ENCODE measurements around the gene COQ4.

The COQ4 gene

DNA sequence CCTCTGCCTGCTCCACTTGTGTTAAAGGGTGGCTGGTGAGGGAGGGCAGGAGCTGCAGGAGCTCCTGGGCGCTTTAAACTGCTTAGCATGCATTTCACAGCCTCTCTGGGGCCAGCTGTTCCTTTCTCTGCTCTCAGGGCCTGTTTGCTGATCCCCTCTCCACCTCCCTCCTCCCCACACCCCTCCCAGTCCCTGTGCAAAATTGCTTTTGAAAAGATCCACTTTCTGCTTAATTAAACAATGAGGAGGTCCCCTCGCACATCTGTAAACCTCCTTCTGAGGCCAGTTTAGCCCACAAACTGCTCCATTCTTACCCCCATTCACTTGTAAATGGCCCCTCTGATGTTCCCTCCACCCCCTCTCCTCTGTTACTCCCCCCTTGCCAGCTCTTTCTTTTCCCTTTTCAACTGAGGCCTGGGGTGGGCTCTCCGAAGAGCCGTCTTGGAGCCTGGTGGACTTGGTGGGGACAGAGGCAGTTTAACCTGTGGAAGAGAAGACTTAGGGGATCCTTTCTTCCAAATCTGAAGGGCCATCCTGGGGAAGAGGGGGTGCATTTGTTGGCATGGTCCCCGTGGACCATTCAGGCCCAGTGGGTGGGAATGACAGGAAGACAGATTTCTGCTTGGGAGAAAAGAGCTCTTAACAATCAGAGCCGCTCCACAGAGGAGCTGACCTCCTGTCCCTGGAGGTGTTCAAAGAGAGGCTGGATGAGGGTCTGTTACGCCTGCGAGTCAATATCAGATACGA is 60.5 kb downstream of the COQ4 start:
- Histone ChIP-seq H3K4me3 (ENCODE audit: insufficient read length, low read depth) (no peak overlapping the region), H3K36me3 (ENCODE audit: insufficient read depth, insufficient read length, low read length) (peaks cover 73% of the 10 kb centered on the region), H3K9me3 (ENCODE audit: insufficient read depth, low read length) (no peaks in the 10 kb centered on the region), H3K4me1 (ENCODE audit: insufficient read depth, insufficient read length) (peaks cover 37% of the 10 kb centered on the region), H3K27me3 (ENCODE audit: insufficient read depth, insufficient read length) (peaks cover 69% of the 10 kb centered on the region), H3K9ac (ENCODE audit: insufficient read length, low read depth) (peak overlapping the region; percentile 61)
- TF ChIP-seq ZNF274 (IDR thresholded peaks at IDR 0.05; ENCODE audit: low read depth, low read length) (no peak), SUZ12 (IDR thresholded peaks at IDR 0.05; ENCODE audit: extremely low read depth, insufficient read depth, insufficient read length) (no peak), YY1 (IDR thresholded peaks at IDR 0.05; ENCODE audit: insufficient read depth, insufficient read length) (no peak)
- peak; percentile 97 for DNase-seq (ENCODE audit: low read depth, low spot score)
